Activated B cell treated with CpG ODN at 0.5 μM for 24 hours (primary cell): ENCODE results near the gene LRRK1. TPM values are rescaled to one million over a fixed set of nuclear protein-coding genes. Genes with fewer than 3 reads are reported as not detected.
"Not testable (repeated sequence)": the region's sequence is repeated elsewhere in the genome, so short reads cannot be mapped to it uniquely, and the experiment has no call there.

Experiments used
- ATAC-seq: fragments of 200-7000 bp; cut with Tn5 transposase; one replicate; pipeline ENCODE4 v1.10.0; 2021; ENCODE audit warnings: low read depth, mild to moderate bottlenecking, moderate library complexity
- CTCF ChIA-PET: fragments of 350-600 bp; sonication (Branson Sonifier 250); formaldehyde crosslinking; loops from one replicate; lab custom pipeline; 2021; ENCODE audit warnings: antibody characterized with exemption; lab: Charles Lee
- POLR2A ChIA-PET: fragments of 350-600 bp; sonication (Branson Sonifier 250); formaldehyde crosslinking; loops from one replicate; lab custom pipeline; 2021; ENCODE audit warnings: antibody characterized with exemption; lab: Charles Lee
- DNase-seq: peaks from one replicate; pipeline ENCODE4 v3.0.0; 2022
- H3K27ac Mint-ChIP-seq: one replicate; pipeline ENCODE4 v1.8.0; 2020; ENCODE audit warnings: mixed read lengths
- H3K27me3 Mint-ChIP-seq: one replicate; pipeline ENCODE4 v1.8.0; 2021; ENCODE audit warnings: mixed read lengths
- H3K36me3 Mint-ChIP-seq: one replicate; pipeline ENCODE4 v1.8.0; 2021; ENCODE audit warnings: low read depth, mixed read lengths
- H3K4me1 Mint-ChIP-seq: one replicate; pipeline ENCODE4 v1.8.0; 2021; ENCODE audit warnings: mixed read lengths
- H3K4me3 Mint-ChIP-seq: one replicate; pipeline ENCODE4 v1.8.0; 2020; ENCODE audit warnings: mild to moderate bottlenecking, mixed read lengths
- H3K9me3 Mint-ChIP-seq: one replicate; pipeline ENCODE4 v1.8.0; 2020; ENCODE audit warnings: mixed read lengths
- intact Hi-C: fragments of 100-400 bp; cut with micrococcal nuclease; formaldehyde crosslinking; loops from one replicate; pipeline ENCODE4 v1.15.1; 2024
- total RNA-seq: library from RNA; stranded (reverse); gene quantifications from 2 replicates; pipeline ENCODE4 v1.2.3, GENCODE V29; 2022
- TF ChIP-seq, protein P1 (sequence below): fragments of 200-600 bp; IDR thresholded peaks from one replicate; pipeline ENCODE4 v1.8.0; 2022; ENCODE audit warnings: antibody characterized with exemption, mild to moderate bottlenecking

The LRRK1 gene
- total RNA-seq, 1 donor from 2014 or later: 43.5 TPM

DNA sequence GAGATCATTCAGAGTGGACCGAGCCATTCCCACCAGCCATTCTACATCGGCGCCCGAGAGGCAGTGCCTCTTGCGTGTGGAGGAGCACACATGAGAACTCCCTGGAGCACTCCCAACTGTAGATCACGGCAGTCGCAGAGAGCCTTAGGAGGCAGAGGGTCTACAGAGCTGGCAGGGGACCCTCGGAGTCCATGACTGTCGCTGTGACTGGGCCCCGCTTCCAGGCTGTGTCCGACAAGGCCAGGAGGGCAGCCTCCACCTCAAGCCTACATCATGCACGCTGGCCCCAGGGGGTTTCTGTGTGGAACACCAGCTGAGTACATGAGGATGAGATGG is 173.7 kb downstream of the LRRK1 start:
- intact Hi-C loops: no loop called here
- no peaks in the 10 kb centered on the region for H3K4me1 Mint-ChIP-seq
- H3K36me3 Mint-ChIP-seq: no peaks in the 10 kb centered on the region
- H3K27me3 Mint-ChIP-seq: no peaks in the 10 kb centered on the region
- peaks cover 4% of the 10 kb centered on the region for H3K9me3 Mint-ChIP-seq
- ChIA-PET POLR2A (no interaction called here), CTCF (interaction anchor here (1.3 kb wide), 1 partner anchor 165 kb away, joined by 6 read pairs; no protein-coding TSS in a partner anchor)
- no peak overlapping the region for H3K27ac Mint-ChIP-seq
- no peak for ATAC-seq
- no peak overlapping the region for H3K4me3 Mint-ChIP-seq
- TF ChIP-seq, protein P1, sequence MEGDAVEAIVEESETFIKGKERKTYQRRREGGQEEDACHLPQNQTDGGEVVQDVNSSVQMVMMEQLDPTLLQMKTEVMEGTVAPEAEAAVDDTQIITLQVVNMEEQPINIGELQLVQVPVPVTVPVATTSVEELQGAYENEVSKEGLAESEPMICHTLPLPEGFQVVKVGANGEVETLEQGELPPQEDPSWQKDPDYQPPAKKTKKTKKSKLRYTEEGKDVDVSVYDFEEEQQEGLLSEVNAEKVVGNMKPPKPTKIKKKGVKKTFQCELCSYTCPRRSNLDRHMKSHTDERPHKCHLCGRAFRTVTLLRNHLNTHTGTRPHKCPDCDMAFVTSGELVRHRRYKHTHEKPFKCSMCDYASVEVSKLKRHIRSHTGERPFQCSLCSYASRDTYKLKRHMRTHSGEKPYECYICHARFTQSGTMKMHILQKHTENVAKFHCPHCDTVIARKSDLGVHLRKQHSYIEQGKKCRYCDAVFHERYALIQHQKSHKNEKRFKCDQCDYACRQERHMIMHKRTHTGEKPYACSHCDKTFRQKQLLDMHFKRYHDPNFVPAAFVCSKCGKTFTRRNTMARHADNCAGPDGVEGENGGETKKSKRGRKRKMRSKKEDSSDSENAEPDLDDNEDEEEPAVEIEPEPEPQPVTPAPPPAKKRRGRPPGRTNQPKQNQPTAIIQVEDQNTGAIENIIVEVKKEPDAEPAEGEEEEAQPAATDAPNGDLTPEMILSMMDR: no peak
- DNase-seq: no peak

DNA sequence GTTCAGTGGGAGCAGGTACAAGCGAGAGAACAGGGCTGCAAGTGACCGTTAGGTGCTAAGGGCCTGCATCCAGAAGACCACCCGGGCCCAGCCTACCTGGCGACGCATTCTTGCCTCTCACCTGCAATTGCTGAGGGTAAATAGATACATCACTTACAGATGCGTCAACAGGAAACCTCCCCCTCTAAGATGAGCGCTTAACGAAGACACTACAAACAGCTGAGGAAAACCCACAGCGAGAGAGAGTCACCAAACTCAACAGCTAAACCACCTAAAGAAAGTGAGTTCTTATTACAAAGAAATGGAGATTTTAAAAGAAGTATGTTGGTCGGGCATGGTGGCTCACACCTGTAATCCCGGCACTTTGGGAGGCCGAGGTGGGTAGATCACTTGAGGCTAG is 174.8 kb downstream of the LRRK1 start:
- no peaks in the 10 kb centered on the region for H3K36me3 Mint-ChIP-seq
- TF ChIP-seq, protein P1: no peak
- H3K27me3 Mint-ChIP-seq: no peaks in the 10 kb centered on the region
- H3K27ac Mint-ChIP-seq: no peak overlapping the region
- H3K4me1 Mint-ChIP-seq: no peaks in the 10 kb centered on the region
- peaks cover 4% of the 10 kb centered on the region for H3K9me3 Mint-ChIP-seq
- H3K4me3 Mint-ChIP-seq: no peak overlapping the region
- intact Hi-C loops: no loop called here
- DNase-seq: no peak
- no peak for ATAC-seq
- CTCF ChIA-PET: interaction anchor here (1.3 kb wide), 1 partner anchor 164 kb away, joined by 6 read pairs; no protein-coding TSS in a partner anchor
- POLR2A ChIA-PET: no interaction called here

DNA sequence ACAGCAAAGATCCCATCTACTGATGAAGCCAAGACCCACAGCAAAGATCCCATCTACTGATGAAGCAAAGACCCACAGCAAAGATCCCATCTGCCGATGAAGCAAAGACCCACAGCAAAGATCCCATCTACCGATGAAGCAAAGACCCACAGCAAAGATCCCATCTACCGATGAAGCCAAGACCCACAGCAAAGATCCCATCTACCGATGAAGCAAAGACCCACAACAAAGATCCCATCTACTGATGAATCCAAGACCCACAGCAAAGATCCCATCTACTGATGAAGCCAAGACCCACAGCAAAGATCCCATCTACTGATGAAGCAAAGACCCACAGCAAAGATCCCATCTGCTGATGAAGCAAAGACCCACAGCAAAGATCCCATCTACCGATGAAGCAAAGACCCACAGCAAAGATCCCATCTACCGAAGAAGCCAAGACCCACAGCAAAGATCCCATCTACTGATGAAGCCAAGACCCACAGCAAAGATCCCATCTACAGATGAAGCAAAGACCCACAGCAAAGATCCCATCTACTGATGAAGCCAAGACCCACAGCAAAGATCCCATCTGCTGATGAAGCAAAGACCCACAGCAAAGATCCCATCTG is 176.7 kb downstream of the LRRK1 start:
- CTCF ChIA-PET, intact Hi-C loops, DNase-seq, H3K4me3 Mint-ChIP-seq, H3K36me3 Mint-ChIP-seq, POLR2A ChIA-PET, ATAC-seq, H3K9me3 Mint-ChIP-seq, H3K27me3 Mint-ChIP-seq, H3K27ac Mint-ChIP-seq, H3K4me1 Mint-ChIP-seq: not testable (repeated sequence)

DNA sequence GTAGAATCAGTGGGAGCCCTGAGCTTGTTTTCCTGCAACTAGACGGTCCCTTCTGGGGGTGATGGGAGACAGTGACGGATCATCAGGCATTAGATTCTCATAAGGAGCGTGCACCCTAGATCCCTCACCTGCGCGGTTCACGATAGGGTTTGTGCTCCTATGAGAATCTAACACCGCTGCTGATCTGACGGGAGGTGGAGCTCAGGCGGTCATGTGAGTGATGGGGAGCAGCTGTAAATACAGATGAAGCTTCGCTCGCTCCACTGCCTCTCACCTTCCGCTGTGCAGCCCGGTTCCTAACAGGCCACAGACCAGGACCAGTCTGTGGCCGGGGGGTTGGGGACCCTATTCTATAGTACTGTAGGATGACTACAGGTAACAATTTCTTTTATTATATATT is 178.0 kb downstream of the LRRK1 start:
- H3K9me3 Mint-ChIP-seq: peaks cover 8% of the 10 kb centered on the region

DNA sequence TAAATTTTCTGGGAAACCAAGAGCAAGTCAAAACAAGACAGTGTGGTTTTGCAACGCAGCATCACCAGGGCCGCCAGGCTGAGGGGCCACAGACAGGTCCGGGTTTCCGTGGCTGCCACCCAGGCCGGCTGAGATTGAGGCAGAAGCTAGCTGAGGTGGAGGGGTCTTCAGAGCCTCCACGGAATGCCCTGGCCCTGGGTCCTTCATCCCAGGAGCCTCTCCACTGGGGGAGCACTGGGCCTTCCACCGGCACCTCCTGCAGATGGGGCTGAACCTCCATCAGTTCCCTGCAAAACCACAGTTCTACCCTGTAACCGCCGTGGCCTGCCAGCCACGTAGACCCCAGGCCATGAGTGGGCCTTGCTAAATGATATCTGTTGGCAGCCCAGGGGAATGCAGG is 180.0 kb downstream of the LRRK1 start:
- CTCF ChIA-PET: no interaction called here
- DNase-seq: no peak

More for the DNA sequence above, 178.0 kb downstream of the LRRK1 start:
- ChIA-PET POLR2A (no interaction called here), CTCF (no interaction called here)
- Mint-ChIP-seq H3K36me3 (no peaks in the 10 kb centered on the region), H3K27ac (no peak overlapping the region), H3K27me3 (no peaks in the 10 kb centered on the region), H3K4me1 (no peaks in the 10 kb centered on the region), H3K4me3 (no peak overlapping the region)
- no peak for DNase-seq
- no peak for ATAC-seq
- TF ChIP-seq, protein P1: no peak
- intact Hi-C loops: no loop called here

More for the DNA sequence above, 180.0 kb downstream of the LRRK1 start:
- Mint-ChIP-seq H3K27me3 (no peaks in the 10 kb centered on the region), H3K9me3 (peaks cover 8% of the 10 kb centered on the region), H3K4me3 (no peak overlapping the region), H3K27ac (no peak overlapping the region), H3K4me1 (no peaks in the 10 kb centered on the region), H3K36me3 (no peaks in the 10 kb centered on the region)
- TF ChIP-seq, protein P1: no peak
- no peak for ATAC-seq
- intact Hi-C loops: no loop called here
- POLR2A ChIA-PET: no interaction called here
